Measurements from ENCODE around the gene IL20. TPM values are rescaled to one million over a fixed set of nuclear protein-coding genes. Genes with fewer than 3 reads are reported as not detected.

IL20 gene
- total and polyA plus RNA-seq, 2 of the 8 experiments (the other 6 are each of a cell fraction or from before 2014, with no cell fraction given) = not detected

DNA sequence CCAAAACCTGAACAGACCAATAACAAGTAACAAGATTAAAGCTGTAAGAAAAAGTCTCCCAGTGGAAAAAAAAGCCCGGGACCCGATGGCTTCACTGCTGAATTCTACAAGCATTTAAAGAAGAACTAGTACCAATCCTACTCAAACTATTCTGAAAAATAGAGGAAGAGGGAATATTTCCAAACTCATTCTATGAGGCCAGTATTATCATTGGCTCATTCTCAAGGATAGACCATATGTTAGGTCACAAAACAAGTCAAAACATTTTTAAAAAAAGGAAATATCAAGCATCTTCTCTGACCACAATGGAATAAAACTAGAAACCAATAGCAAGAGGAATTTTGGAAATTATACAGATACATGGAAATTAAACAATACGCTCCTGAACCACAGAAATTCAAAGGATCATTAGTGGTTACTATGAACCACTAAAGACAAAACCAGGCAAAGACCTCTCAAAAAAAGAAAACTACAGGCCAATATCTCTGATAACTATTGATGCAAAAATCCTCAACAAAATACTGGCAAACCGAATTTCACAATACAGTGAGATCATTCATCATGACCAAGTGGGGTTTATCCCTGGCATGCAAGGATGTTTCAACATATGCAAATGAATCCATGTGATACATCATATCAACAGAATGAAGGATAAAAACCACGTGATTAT lies 13.9 kb upstream of the IL20 start:
- Histone ChIP-seq H3K4me3 (ENCODE audit: extremely low read depth in 1 of 4, insufficient read depth in 2 of 4, low read depth in 3 of 4, low read length in 4 of 4) (no peak overlapping the region), H3K14ac (ENCODE audit: insufficient read length) (no peak overlapping the region), H3K9ac (replicated peaks in 1 of 4; ENCODE audit: extremely low read depth in 1 of 4, low read depth in 3 of 4, low read length in 3 of 4) (no peak overlapping the region), H3K4me2 (ENCODE audit: insufficient read depth in 1 of 2, low read depth in 2 of 2, low read length in 2 of 2) (no peak overlapping the region), H3K36me3 (ENCODE audit: control insufficient read depth in 2 of 4, insufficient read depth in 4 of 4, low read length in 3 of 4) (no peaks in the 10 kb centered on the region), H3K27me3 (replicated peaks in 1 of 4; ENCODE audit: control insufficient read depth in 3 of 4, extremely low read depth in 1 of 4, insufficient read depth in 3 of 4, low read length in 3 of 4) (no peaks in the 10 kb centered on the region), H2BK20ac (ENCODE audit: low read length) (no peak overlapping the region), H3K9me3 (ENCODE audit: insufficient read depth in 2 of 2, low read depth in 1 of 2, low read length in 1 of 2) (0 out of 4 replicates have a peak, but pooled peaks cover 0 to 4% of the 10 kb centered on the region in 2 experiments), H2BK15ac (ENCODE audit: low read length) (no peak overlapping the region), H2AFZ (ENCODE audit: low read length) (no peak overlapping the region), H2BK12ac (ENCODE audit: low read depth, low read length) (no peak overlapping the region), H4K20me1 (replicated peaks in 1 of 2; ENCODE audit: control insufficient read depth in 1 of 2, insufficient read depth in 2 of 2, low read length in 2 of 2) (no peaks in the 10 kb centered on the region), H3K23ac (ENCODE audit: insufficient read length) (no peak overlapping the region), H4K8ac (ENCODE audit: extremely low read depth, insufficient read depth, low read length) (no peak overlapping the region), H3K18ac (ENCODE audit: extremely low read depth, low read length) (no peak overlapping the region), H3K56ac (replicated peaks; ENCODE audit: insufficient read length, low read depth, low read length) (no peak overlapping the region), H2BK120ac (replicated peaks; ENCODE audit: low read depth, low read length) (no peak overlapping the region), H4K91ac (replicated peaks; ENCODE audit: insufficient read length, low read length) (no peak overlapping the region), H2AK5ac (ENCODE audit: low read depth, low read length) (no peak overlapping the region), H2BK5ac (ENCODE audit: low read depth, low read length) (no peak overlapping the region), H3K79me1 (ENCODE audit: low read depth, low read length) (no peaks in the 10 kb centered on the region), H4K5ac (ENCODE audit: insufficient read length, low read depth, low read length) (no peak overlapping the region), H3K27ac (ENCODE audit: low read depth, low read length) (no peak overlapping the region), H3K4ac (replicated peaks; ENCODE audit: insufficient read length, low read depth, low read length) (no peak overlapping the region), H3K79me2 (ENCODE audit: control insufficient read depth in 1 of 2, insufficient read depth in 2 of 2, low read length in 2 of 2) (no peaks in the 10 kb centered on the region), H3K23me2 (ENCODE audit: low read depth, low read length) (no peaks in the 10 kb centered on the region), H3K4me1 (replicated peaks in 1 of 4; ENCODE audit: control insufficient read depth in 3 of 4, insufficient read depth in 4 of 4, low read length in 3 of 4) (no peaks in the 10 kb centered on the region)
- POLR2A ChIA-PET (ENCODE audit: partially characterized antibody) = no interaction called here
- 75% methylated on average over 5 of the region's 5 CpGs; no CpG with 5 or more reads in 1 of the 2 experiments for WGBS, 2 experiments (ENCODE audit: extremely low coverage in 1 of 2, insufficient coverage in 1 of 2, insufficient read length in 1 of 2, insufficient replicate concordance in 2 of 2, low coverage in 1 of 2, low lambda C conversion rate in 2 of 2, missing lambda C conversion rate in 1 of 2)
- DNase-seq (ENCODE audit: low read depth in 1 of 2, low spot score in 2 of 2) = no peak
- CTCF ChIA-PET (ENCODE audit: partially characterized antibody) = interaction anchor here (1.4 to 3.3 kb wide), 2 partner anchors 13 to 14 kb away, joined by 4 to 11 read pairs; partner anchors contain the start of gene IL20
- FAIRE-seq = no peak
- no peak for TF ChIP-seq KDM5A (IDR thresholded peaks at IDR 0.05; ENCODE audit: low read length)
- TF ChIP-seq SUZ12 (IDR thresholded peaks at IDR 0.05; ENCODE audit: low read length) = no peak
- TF ChIP-seq RBBP5 (IDR thresholded peaks at IDR 0.05; ENCODE audit: borderline replicate concordance, low read depth, low read length) = no peak
- no peak for TF ChIP-seq TAF7 (optimal IDR thresholded peaks at IDR 0.05; ENCODE audit: borderline replicate concordance, low read depth, low read length)
- no peak for TF ChIP-seq TAF1 (IDR thresholded peaks at IDR 0.05; ENCODE audit: low read depth, low read length)
- TF ChIP-seq SAP30 (IDR thresholded peaks at IDR 0.05; ENCODE audit: insufficient read depth, insufficient replicate concordance, low read length) = no peak
- TF ChIP-seq CBX5 (IDR thresholded peaks at IDR 0.05; ENCODE audit: low read depth, low read length) = no peak
- TF ChIP-seq KDM4A (IDR thresholded peaks at IDR 0.05; ENCODE audit: low read depth, low read length, severe bottlenecking) = no peak
- no peak for TF ChIP-seq YY1 (IDR thresholded peaks at IDR 0.05; ENCODE audit: low read depth, low read length)
- no peak for TF ChIP-seq JUND (IDR thresholded peaks at IDR 0.05; ENCODE audit: low read length)
- TF ChIP-seq ASH2L (IDR thresholded peaks at IDR 0.05; ENCODE audit: low read length) = no peak
- TF ChIP-seq NANOG (IDR thresholded peaks at IDR 0.05; ENCODE audit: insufficient read depth, low read depth, low read length, poor library complexity, severe bottlenecking) = no peak
- TF ChIP-seq EZH2 (IDR thresholded peaks at IDR 0.05; ENCODE audit: low read depth, low read length, severe bottlenecking) = no peak

All from H1 (cell line).